IMR-90 (cell line): ENCODE measurements around the gene RNF112.

Source experiments
- BHLHE40 ChIP-seq: fragments of 150-350 bp; IDR thresholded peaks from 2 replicates; pipeline ENCODE4 v1.6.1; 2016; ENCODE audit warnings: mild to moderate bottlenecking, low read depth, low read length
- CEBPB ChIP-seq: IDR thresholded peaks from 2 replicates; pipeline ENCODE4 v1.6.1; 2012; ENCODE audit warnings: low read depth, low read length, improper control_type of control experiment
- CHD1 ChIP-seq: IDR thresholded peaks from 2 replicates; pipeline ENCODE4 v1.6.1; 2012; ENCODE audit warnings: low read depth, low read length, improper control_type of control experiment
- FOS ChIP-seq: fragments of 150-350 bp; IDR thresholded peaks from 2 replicates; pipeline ENCODE4 v1.6.1; 2016; ENCODE audit warnings: low read depth, low read length
- MAZ ChIP-seq: IDR thresholded peaks from 2 replicates; pipeline ENCODE4 v1.6.1; 2012; ENCODE audit warnings: low read depth, mild to moderate bottlenecking, low read length, improper control_type of control experiment, moderate library complexity, borderline replicate concordance
- POLR2A ChIP-seq: IDR thresholded peaks from 2 replicates; pipeline ENCODE4 v1.6.1; 2012; ENCODE audit warnings: mild to moderate bottlenecking, low read depth, low read length
- RAD21 ChIP-seq: IDR thresholded peaks from 2 replicates; pipeline ENCODE4 v1.6.1; 2012; ENCODE audit warnings: low read length, improper control_type of control experiment
- RCOR1 ChIP-seq: IDR thresholded peaks from 2 replicates; pipeline ENCODE4 v1.6.1; 2012; ENCODE audit warnings: mild to moderate bottlenecking, low read length, improper control_type of control experiment; ENCODE audit not compliant: insufficient replicate concordance
- RFX5 ChIP-seq: IDR thresholded peaks from 2 replicates; pipeline ENCODE4 v1.8.0; 2012; ENCODE audit warnings: low read depth, mild to moderate bottlenecking, low read length, moderate library complexity
- SMC3 ChIP-seq: fragments of 150-350 bp; IDR thresholded peaks from 2 replicates; pipeline ENCODE4 v1.6.1; 2016; ENCODE audit warnings: low read depth, mild to moderate bottlenecking, antibody characterized with exemption, low read length, moderate library complexity
- TF ChIP-seq, protein P1 (sequence below): conservative IDR thresholded peaks from 2 replicates; pipeline ENCODE4 v1.5.1; 2012; ENCODE audit warnings: mild to moderate bottlenecking, low read depth, low read length, improper control_type of control experiment
- TF ChIP-seq, protein P2 (sequence below): fragments of 150-350 bp; IDR thresholded peaks from 2 replicates; pipeline ENCODE4 v1.6.1; 2017; ENCODE audit warnings: mild to moderate bottlenecking, antibody characterized with exemption, low read length, low read depth
- TF ChIP-seq, protein P3 (sequence below): fragments of 150-350 bp; IDR thresholded peaks from 2 replicates; pipeline ENCODE4 v1.6.1; 2016; ENCODE audit warnings: low read depth, mild to moderate bottlenecking, low read length, moderate library complexity, borderline replicate concordance

DNA sequence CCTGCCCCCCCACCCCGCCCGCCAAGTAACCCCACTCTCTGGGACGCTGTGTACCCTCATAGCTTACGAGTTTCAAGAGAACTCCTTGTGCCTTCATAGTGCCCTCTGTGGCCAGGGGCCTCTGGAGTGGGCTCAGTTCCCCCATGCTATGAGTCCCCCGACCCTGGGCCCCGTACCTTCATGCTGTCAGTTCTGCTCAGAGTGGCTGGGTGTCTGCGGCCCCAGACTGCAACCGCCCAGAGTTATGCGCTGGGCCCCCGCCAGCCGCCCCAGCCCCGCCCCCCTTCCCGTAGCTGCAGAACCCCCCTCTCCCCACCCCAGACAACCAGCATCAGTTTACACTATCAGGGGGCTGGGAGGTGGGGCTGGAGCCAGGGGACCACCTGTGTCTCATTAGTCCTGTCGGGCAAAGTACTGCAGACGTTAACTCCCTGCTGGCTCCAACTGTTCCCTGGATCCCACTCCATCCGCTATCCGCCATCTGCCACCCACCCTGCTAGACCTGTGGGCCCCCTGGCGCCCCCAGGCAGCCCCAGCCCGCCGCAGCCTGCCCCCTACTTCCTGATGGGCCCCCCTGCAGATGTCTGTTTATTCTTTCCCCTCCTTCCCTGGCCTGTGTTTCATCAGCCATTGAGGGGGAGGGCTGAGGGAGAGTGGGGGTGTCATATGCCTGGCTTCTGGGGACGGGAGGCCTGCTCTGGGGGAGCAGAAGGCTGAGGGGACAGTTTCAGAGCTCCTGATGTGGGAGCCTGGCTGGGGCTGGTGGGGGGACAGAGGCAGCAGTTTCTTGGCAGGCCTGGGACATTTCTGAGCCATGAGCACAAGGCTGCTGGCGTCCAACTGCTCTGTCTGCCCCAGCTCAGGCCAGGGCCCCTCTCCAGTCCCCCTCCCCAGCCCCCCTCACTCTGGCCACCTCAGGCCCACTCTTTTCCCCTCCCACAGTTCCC is 23.8 kb upstream of the RNF112 start, which contains the start of gene MFAP4:
- TF ChIP-seq FOS: no peak
- TF ChIP-seq, protein P1, sequence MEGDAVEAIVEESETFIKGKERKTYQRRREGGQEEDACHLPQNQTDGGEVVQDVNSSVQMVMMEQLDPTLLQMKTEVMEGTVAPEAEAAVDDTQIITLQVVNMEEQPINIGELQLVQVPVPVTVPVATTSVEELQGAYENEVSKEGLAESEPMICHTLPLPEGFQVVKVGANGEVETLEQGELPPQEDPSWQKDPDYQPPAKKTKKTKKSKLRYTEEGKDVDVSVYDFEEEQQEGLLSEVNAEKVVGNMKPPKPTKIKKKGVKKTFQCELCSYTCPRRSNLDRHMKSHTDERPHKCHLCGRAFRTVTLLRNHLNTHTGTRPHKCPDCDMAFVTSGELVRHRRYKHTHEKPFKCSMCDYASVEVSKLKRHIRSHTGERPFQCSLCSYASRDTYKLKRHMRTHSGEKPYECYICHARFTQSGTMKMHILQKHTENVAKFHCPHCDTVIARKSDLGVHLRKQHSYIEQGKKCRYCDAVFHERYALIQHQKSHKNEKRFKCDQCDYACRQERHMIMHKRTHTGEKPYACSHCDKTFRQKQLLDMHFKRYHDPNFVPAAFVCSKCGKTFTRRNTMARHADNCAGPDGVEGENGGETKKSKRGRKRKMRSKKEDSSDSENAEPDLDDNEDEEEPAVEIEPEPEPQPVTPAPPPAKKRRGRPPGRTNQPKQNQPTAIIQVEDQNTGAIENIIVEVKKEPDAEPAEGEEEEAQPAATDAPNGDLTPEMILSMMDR: no peak
- TF ChIP-seq POLR2A: no peak
- TF ChIP-seq, protein P2, sequence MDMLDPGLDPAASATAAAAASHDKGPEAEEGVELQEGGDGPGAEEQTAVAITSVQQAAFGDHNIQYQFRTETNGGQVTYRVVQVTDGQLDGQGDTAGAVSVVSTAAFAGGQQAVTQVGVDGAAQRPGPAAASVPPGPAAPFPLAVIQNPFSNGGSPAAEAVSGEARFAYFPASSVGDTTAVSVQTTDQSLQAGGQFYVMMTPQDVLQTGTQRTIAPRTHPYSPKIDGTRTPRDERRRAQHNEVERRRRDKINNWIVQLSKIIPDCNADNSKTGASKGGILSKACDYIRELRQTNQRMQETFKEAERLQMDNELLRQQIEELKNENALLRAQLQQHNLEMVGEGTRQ: no peak
- TF ChIP-seq RFX5: no peak
- TF ChIP-seq CEBPB: 0 out of 2 replicates have a peak, but pooled peaks have one; percentile 7
- TF ChIP-seq MAZ: peak; percentile 80; the same call in 1 of the 2 replicates
- TF ChIP-seq RCOR1: no peak
- TF ChIP-seq BHLHE40: no peak
- TF ChIP-seq, protein P3, sequence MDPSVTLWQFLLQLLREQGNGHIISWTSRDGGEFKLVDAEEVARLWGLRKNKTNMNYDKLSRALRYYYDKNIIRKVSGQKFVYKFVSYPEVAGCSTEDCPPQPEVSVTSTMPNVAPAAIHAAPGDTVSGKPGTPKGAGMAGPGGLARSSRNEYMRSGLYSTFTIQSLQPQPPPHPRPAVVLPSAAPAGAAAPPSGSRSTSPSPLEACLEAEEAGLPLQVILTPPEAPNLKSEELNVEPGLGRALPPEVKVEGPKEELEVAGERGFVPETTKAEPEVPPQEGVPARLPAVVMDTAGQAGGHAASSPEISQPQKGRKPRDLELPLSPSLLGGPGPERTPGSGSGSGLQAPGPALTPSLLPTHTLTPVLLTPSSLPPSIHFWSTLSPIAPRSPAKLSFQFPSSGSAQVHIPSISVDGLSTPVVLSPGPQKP: no peak
- TF ChIP-seq SMC3: no peak
- TF ChIP-seq RAD21: no peak
- no peak for TF ChIP-seq CHD1
